HG03045 (cell line): Measurements from ENCODE around the gene TBX18.

Experiments used
- ATAC-seq: cut with Tn5 transposase; IDR thresholded peaks from one replicate; pipeline ENCODE4 v1.9.1; 2021; ENCODE audit warnings: mild to moderate bottlenecking, moderate library complexity; ENCODE audit not compliant: unreplicated experiment

Gene TBX18

GRCh38 chr6:84773133-84773430 is 8.7 kb upstream of the TBX18 start:
- ATAC-seq: no peak

- no peak for ATAC-seq
Measured at GRCh38 chr6:84772428-84773132, 8.2 kb upstream of the TBX18 start.

- no peak for ATAC-seq
Measured at GRCh38 chr6:84771756-84772356, 7.5 kb upstream of the TBX18 start.

- no peak for ATAC-seq
Measured at GRCh38 chr6:84771125-84771755, 6.8 kb upstream of the TBX18 start.

DNA sequence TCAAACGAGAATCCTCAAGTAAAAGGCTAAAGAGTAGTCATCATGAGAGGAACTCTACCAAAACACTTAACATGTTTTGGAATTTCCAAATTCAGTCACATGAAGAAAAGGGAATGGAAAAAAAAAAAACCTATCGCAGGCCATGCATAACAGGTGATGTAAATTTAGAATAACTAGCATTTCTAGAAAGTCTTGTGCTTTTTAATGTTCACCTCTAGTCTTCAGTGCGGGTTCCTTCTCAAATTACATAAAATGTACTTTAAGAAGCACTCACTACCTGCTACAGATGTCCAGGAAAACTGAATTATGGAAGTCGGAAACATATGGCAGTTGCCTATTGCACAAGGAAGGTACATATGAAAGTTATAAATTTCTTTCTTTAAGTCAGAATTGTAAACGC is 6.1 kb upstream of the TBX18 start:
- no peak for ATAC-seq

- ATAC-seq: no peak
Measured at GRCh38 chr6:84769306-84769705, 4.9 kb upstream of the TBX18 start.

DNA sequence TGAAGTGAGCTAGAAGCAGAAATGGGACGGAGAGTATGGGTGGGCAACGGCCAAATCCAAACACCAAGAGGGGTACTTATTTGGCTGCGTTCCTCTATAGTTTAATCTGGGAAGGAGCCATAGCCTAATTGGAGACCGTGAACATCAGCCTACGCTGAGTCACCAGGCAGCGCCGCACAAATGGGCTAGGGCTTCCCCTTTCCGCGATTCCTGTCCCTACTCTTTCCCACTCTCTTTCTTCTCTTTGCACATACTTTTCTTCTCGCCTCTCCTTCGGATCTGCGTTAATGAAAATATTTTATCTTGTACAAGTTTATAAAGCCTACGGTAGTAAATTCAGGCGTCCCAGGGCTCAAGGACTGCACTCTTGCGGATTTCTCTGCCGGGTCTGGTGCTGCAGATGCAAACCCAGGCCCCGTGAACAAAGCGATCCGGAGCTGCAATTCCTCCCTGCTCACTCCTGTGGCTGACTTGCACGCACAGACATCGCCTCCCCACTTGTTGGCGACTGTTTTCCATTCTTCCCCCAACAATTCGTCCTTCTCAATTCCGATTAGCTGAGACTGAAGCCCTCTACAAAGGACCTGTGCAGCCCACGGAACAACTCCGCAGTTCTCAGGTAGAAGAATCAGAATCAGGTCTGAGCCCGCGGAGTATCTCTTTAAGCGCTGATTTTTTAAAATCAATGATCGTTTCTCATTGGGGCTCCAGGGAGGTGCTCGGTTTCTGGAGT is 4.2 kb upstream of the TBX18 start:
- ATAC-seq: no peak

DNA sequence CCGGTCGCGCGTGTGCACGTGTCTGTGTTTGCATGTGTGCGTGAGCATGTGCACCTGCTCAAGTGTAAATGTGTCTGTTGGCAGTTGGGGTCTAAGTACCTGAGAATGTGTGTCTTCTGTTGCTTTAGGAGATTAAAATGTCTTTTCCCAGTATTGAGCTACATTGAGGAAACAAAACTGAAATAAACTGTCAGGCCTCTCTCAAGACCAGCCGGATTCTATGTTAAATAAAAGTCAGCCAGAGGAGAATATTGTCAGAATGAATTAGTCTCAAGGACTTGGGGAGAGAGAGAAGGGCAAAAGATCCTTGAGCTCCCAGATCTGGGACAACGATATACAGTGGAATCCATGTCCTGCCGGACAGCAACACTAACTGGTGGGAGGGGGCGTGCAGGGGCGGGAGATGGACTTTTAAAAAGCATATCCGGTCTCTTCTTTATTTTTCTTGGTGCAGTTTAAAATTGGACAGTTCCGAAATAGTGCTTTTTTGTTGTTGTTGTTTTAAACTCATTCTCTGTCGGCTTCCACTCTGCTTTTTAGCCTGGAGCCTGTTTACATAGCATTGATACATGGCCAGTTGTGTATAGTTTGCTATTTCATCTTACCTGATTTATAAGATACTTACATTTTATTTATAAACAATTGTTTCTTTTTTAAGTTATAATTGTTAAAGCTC is 3.3 kb upstream of the TBX18 start:
- no peak for ATAC-seq

GRCh38 chr6:84766799-84767525 is 2.6 kb upstream of the TBX18 start:
- no peak for ATAC-seq

GRCh38 chr6:84766118-84766798 is 1.9 kb upstream of the TBX18 start:
- ATAC-seq: no peak

DNA sequence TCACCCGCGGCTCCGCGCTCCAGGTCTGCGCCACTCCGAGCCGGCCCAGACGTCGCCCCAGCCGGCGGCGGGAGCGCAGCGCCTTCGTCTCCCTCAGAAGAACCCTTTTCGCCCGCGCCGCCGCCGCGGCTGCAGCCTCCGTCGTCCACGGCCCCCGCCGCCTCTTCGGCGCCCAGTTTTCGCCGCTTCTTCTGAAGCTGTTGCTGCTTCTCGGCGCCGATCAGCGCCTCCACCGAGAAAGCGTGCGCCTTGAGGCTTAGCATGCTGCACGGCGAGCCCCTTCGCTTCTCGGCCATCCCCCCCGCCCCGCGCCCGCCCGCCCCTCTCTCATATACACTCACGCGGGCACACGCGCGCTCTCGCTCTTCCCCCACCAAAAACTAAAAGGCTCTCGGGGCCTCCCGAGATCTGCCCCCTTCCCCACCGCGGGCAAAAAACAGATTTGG is 489 bp downstream of the TBX18 start:
- no peak for ATAC-seq

DNA sequence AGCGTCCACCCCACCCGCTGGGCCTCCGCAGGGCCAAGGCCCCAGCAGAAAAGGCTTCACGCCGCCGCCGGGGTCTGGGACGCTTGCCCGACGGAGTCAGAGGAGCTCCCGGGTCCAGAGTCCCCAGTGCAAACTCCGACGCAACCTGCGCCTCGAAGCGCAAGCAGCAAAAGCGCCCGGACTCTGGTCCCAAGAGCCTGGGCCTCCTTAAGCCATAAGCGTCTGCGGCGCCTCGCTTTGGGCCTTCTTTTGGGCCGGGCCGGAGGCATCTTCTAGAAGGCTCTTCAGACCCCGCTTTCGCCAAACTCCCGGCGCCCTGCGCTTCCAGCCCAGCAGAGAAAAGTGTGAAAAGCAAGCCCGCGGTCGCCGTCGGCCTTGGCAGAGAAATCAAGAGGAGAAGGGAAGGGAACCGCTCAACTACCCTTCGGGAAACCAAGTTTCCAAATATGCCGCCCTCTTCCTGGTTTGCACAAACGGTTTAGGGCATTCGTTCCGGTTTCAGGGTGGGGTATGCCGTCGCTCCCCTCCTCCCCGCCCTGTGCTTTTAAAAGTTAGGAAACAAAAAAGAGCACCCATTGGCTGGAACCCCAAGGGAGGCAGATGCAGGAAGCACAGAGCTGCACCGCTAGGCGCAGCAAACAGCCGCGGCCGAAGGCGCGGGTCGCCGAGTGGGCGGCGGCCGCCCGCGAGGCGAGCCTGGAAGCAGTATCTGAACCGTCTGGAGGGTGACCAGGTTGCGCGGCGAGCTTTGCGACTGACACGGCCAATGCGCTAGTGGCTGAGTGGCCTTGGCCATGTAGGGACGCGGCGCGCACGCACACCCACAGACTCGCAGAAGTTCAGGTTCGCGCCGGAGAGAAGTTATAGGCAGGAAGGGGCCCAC is 1.2 kb downstream of the TBX18 start:
- ATAC-seq: no peak

DNA sequence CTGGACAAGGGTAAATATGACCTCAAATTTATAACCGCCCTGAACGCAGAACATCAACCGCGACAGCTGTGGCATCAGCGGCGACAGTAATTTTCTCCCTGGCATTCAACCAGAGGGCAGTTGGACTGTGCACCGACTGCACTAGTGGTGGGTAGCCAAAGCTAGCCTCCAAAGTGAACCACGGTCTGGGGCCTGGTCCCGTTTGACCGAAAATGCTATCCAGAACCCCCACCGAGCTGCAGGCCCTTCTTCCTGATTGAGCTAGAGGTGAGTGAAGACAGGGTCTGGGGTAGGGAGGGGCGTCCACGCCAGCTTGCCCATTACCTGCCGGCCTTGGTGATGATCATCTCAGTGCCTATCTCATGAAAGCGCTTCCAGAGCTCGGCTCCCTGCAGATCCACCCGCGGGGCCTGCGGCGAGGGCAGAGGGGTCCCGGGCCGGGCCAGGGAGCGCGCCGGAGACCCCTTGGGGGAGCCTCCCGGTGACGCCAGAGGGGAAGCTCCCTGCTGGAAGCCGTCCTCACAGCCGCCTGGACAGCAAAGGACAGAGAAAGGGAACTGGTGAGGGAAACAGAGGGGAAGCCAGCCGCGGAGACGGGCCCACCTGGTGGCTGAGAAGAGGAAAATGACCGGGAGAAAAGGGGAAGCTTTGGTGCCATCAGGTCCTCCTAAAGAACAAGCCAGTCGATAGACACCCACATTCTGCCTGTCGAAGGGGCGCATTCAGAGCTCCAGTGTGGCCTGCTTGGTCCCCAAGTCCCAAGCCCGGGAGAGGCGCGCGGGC is 2.0 kb downstream of the TBX18 start:
- no peak for ATAC-seq

DNA sequence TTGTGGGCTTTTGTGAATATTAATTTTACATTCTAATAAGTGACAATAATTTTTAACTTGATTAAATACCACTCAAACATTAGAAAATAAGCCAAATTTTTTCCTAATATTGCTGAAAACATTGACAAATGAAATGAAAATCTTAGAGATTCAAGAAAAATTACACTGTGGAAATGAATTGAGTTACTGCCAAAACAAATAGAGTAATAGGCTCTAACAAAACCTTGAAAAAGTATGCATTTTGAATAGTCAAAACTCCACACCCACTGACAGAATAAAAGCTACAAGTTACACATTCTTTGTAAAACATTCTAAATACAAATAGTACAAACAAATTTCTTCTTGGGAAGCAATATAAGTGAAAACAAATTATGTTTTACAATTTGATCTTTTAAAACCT is 5.9 kb downstream of the TBX18 start:
- no peak for ATAC-seq

DNA sequence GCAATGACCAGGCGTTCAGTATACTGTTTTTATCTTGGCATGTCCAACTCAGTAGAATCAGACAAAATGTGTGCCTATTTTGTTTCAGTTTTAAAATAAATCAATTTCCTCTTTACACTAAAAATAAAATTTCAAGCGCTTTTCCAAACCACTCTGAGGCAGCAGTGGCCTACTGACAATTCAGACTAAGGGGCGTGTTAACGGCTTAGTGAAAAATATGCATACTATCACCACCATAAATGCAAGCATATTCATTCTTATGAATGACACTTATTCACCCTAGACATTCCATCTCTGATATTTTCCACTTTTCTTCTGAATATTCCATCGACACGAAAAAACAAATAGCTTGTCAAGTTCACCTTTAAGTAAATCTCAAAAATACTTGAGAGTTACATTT is 7.5 kb downstream of the TBX18 start:
- no peak for ATAC-seq

DNA sequence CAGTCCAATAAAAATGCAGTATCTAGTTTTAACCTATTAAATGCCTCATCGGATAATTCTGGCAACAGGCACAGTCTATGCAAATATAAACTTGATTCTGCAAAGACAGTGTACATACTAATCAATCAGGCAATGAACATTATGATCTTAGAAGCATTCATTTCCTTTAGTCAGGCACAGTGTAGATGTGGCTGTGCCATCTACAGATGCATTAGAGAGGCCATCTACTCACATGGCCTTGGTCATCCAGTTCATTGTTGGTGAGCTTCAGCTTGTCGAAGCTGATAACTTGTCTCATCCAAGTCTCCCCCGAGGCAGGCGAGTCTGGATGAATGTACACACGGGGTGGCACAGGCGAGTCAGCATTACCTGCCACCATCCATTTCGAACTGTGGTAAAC is 7.9 kb downstream of the TBX18 start:
- no peak for ATAC-seq

DNA sequence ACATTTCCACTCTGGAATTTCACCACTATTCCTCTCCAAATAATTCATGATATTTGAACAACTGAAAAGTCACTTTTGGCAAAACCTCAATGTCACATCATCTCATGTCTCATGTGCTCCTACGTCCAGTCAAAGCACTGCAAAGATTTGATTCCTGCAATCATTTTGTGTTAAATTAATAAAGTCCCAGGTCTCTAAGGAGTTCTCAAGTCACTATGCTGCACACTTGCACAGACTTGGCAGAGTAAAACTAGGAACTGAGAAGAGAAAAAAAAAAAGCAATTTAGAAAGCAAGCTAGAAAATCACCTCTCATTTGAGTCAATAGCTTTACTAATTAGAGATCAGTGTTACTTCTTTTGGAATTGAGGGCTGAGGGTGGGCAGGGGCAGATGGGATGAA is 11.2 kb downstream of the TBX18 start:
- ATAC-seq: no peak

GRCh38 chr6:84752118-84752850 is 12.1 kb downstream of the TBX18 start:
- no peak for ATAC-seq
